GM21529 (cell line): ENCODE measurements around the gene RPTN.

Source experiments
- ATAC-seq: cut with Tn5 transposase; IDR thresholded peaks from one replicate; pipeline ENCODE4 v1.9.1; 2021; ENCODE audit not compliant: unreplicated experiment

Gene RPTN

GRCh38 chr1:152159144-152159543, at the start of gene RPTN:
Gene RPTN, minus strand, starts transcription at chr1:152159228. Its CDS starts 1,339 bp downstream, at chr1:152157889.
- ATAC-seq = no peak

GRCh38 chr1:152198982-152199381, 40.0 kb upstream of the RPTN start:
- ATAC-seq = no peak

GRCh38 chr1:152197361-152197941, 38.4 kb upstream of the RPTN start:
- ATAC-seq = no peak

GRCh38 chr1:152191711-152192110, 32.7 kb upstream of the RPTN start:
- no peak for ATAC-seq

GRCh38 chr1:152191260-152191659, 32.2 kb upstream of the RPTN start:
- no peak for ATAC-seq

- ATAC-seq = no peak
Measured at GRCh38 chr1:152190589-152190988, 31.6 kb upstream of the RPTN start.

- peak; percentile 53 for ATAC-seq
Measured at GRCh38 chr1:152189657-152190442, 30.8 kb upstream of the RPTN start.

- ATAC-seq = peak; percentile 63
Measured at GRCh38 chr1:152188673-152189591, 29.9 kb upstream of the RPTN start.

GRCh38 chr1:152186556-152187285, 27.7 kb upstream of the RPTN start:
- no peak for ATAC-seq

- no peak for ATAC-seq
Measured at GRCh38 chr1:152185544-152186391, 26.7 kb upstream of the RPTN start.

GRCh38 chr1:152182944-152183361, 23.9 kb upstream of the RPTN start:
- no peak for ATAC-seq

GRCh38 chr1:152182431-152182830, 23.4 kb upstream of the RPTN start:
- ATAC-seq = no peak

GRCh38 chr1:152179566-152179965, 20.5 kb upstream of the RPTN start:
- no peak for ATAC-seq

GRCh38 chr1:152170287-152170905, 11.4 kb upstream of the RPTN start:
- no peak for ATAC-seq

- no peak for ATAC-seq
Measured at GRCh38 chr1:152169366-152170025, 10.5 kb upstream of the RPTN start.

GRCh38 chr1:152168535-152168868, 9.5 kb upstream of the RPTN start:
- no peak for ATAC-seq

- ATAC-seq = no peak
Measured at GRCh38 chr1:152167835-152168534, 9.0 kb upstream of the RPTN start.

GRCh38 chr1:152166966-152167365, 7.9 kb upstream of the RPTN start:
- ATAC-seq = no peak
